Stimulated activated CD4-positive, alpha-beta T cell treated with anti-CD3 and anti-CD28 coated beads, Interleukin-1b, Interleukin-23, amount 100 ng/mL, for 1 hour (primary cell): Measurements from ENCODE around the gene LSMEM2.
A peak's percentile ranks its signal among the peaks of the same experiment; 100 is the strongest.
"Not testable (repeated sequence)": the region's sequence is repeated elsewhere in the genome, so short reads cannot be mapped to it uniquely, and the experiment has no call there.

Experiments
- DNase-seq, 2 donors: peaks; one replicate each; pipeline ENCODE4 v3.0.0-alpha.2; 2020; ENCODE audit warnings: low read depth in 2 of 2

LSMEM2 gene

GRCh38 chr3:50264964-50265485, 13.9 kb upstream of the LSMEM2 start:
- no peak for DNase-seq

DNA sequence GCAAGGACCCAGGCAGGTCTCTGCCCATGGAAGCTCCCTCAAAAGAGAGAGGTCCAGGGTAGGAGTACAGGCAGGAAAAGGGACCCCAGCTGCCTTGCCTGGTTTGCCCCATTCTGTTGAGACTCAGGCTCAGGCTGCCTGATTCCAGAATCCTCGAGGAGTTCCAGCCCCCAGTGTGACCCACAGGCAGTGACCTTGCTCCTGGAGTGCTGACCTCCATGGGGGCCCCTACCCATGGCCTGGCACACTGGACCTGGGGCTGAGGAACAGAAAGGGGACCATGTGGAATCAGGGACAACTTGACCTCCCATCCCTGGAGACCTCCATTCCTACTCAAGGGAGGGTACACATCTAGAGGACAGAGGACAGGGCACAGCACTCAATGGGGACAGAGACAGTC, 13.3 kb upstream of the LSMEM2 start:
- no peak for DNase-seq

DNA sequence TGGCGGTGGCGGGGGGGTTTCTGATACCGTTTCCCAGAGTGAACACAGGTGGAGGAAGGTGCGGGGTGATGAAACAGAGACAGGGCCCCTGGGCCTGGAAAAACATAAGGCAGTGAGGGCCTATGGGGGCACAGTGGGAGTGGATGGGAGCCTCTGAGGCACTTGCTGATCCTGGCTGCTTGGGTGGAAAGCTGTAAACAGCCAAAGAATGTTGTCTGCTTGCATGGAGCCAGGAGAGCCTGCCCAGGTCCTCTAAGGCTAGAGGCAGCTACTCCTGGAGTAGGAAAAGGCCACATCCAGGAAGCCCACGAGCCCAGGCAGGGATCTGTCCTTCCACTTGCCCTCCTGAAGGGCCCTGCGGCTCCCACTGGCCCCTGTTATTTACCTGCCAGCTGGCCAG, 12.9 kb upstream of the LSMEM2 start:
- no peak for DNase-seq

GRCh38 chr3:50266836-50267235, 12.1 kb upstream of the LSMEM2 start:
- no peak for DNase-seq

- DNase-seq, result no peak
These were observed 11.5 kb upstream of the LSMEM2 start for GRCh38 chr3:50267280-50267913.

- DNase-seq, result no peak
These were observed 10.6 kb upstream of the LSMEM2 start for GRCh38 chr3:50268276-50268675.

- DNase-seq, result no peak
These were observed 10.0 kb upstream of the LSMEM2 start, which contains the start of gene SEMA3B for GRCh38 chr3:50268703-50269451. Gene SEMA3B (plus strand): TSS chr3:50269147. CDS start chr3:50269241, 94 bp downstream.

GRCh38 chr3:50269460-50269859, 9.4 kb upstream of the LSMEM2 start:
- no peak for DNase-seq

GRCh38 chr3:50269977-50270413, 8.9 kb upstream of the LSMEM2 start:
- DNase-seq, result no peak

GRCh38 chr3:50270422-50271224, 8.3 kb upstream of the LSMEM2 start:
- DNase-seq, result no peak

DNA sequence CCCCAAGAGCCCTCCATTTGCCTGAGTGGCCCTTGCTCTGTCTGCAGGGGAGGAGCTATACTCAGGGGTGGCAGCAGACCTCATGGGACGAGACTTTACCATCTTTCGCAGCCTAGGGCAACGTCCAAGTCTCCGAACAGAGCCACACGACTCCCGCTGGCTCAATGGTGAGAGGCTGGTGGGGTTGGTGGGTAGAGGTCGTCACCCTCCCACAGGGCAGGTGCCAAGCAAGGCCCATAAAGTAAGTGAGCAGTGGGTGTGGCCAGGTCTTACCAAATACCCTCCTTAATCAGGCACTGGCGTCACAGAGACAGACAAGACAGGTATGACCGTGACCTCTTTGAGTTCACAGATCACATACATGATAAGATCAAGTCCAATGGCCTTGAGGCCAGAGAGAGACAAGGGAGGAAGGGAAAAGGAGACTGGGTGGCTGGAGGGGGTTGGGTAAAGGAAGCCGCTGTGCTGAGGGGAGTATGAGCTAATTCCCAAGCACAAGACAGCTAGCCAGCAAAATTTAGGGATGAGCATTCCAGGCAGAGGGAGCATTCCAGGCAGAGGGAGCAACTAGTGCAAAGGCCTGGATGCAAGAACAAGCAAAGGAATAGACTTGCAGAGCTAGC, 7.5 kb upstream of the LSMEM2 start:
- DNase-seq, result no peak

GRCh38 chr3:50272538-50272910, 6.4 kb upstream of the LSMEM2 start:
- DNase-seq, result not testable (repeated sequence)

- peak; percentile 69 to 90 for DNase-seq
These were observed 5.8 kb upstream of the LSMEM2 start for GRCh38 chr3:50272911-50273688.

GRCh38 chr3:50273689-50274065, 5.2 kb upstream of the LSMEM2 start:
- DNase-seq, result no peak

DNA sequence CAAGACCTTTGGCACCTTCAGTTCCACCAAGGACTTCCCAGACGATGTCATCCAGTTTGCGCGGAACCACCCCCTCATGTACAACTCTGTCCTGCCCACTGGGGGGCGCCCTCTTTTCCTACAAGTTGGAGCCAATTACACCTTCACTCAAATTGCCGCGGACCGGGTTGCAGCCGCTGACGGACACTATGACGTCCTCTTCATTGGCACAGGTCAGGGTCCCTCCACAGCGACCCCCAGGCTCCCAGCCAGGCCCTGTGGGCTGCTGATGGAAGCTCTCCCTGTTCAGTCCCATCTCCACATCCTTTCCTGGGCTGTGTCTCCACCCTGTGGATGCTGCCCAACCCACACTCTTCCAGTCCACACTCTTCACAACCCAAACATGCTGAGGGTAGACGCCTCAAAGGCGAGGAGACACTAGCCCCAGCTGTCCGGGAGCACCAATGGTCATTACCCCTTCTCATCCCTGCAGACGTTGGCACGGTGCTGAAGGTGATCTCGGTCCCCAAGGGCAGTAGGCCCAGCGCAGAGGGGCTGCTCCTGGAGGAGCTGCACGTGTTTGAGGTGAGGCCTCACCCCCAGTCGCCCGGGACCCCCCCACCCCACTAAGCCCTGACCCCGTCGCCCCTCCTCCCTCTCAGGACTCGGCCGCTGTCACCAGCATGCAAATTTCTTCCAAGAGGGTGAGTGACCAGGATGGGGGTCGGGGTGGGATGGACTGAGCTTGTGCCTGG, 4.3 kb upstream of the LSMEM2 start:
- peak; percentile 32 to 56 for DNase-seq

GRCh38 chr3:50275141-50275995, 3.5 kb upstream of the LSMEM2 start:
- DNase-seq, result no peak

GRCh38 chr3:50275996-50276761, 2.7 kb upstream of the LSMEM2 start:
- DNase-seq, result no peak

GRCh38 chr3:50276762-50277101, 2.2 kb upstream of the LSMEM2 start:
- no peak for DNase-seq
